ENCODE results near the gene PUS10. TPM values are rescaled to one million over a fixed set of nuclear protein-coding genes. Genes with fewer than 3 reads are reported as not detected.
"Not testable (repeated sequence)": the region's sequence is repeated elsewhere in the genome, so short reads cannot be mapped to it uniquely, and the experiment has no call there.

Gene PUS10
- total RNA-seq (2014; rRNA removed; shearing (Covaris generic)): 4.5 TPM in 2 replicates

- peak; percentile 73 for DNase-seq (ENCODE audit: low spot score)
These were observed at the start of gene PUS10, which contains the start of gene PEX13 for GRCh38 chr2:61017556-61018317. PUS10 (minus strand) TSS chr2:61018255; CDS start chr2:61011890, 6,365 bp downstream. PEX13 (plus strand) TSS chr2:61017720; CDS start chr2:61017760, 40 bp downstream.

GRCh38 chr2:61065714-61066709 is 48.0 kb upstream of the PUS10 start, which contains the start of gene SANBR:
SANBR (plus strand) TSS chr2:61065871; CDS start chr2:61070351, 4,480 bp downstream.
- peak; percentile 83 for DNase-seq (ENCODE audit: low spot score)

GRCh38 chr2:61059382-61059781 is 41.3 kb upstream of the PUS10 start:
- no peak for DNase-seq (ENCODE audit: low spot score)

GRCh38 chr2:61057562-61057961 is 39.5 kb upstream of the PUS10 start:
- DNase-seq (ENCODE audit: low spot score): no peak

- no peak for DNase-seq (ENCODE audit: low spot score)
These were observed 37.5 kb upstream of the PUS10 start for GRCh38 chr2:61055557-61055956.

GRCh38 chr2:61045999-61046398 is 27.9 kb upstream of the PUS10 start:
- DNase-seq (ENCODE audit: low spot score): no peak

GRCh38 chr2:61045226-61045625 is 27.2 kb upstream of the PUS10 start:
- DNase-seq (ENCODE audit: low spot score): no peak

GRCh38 chr2:61044636-61045035 is 26.6 kb upstream of the PUS10 start:
- no peak for DNase-seq (ENCODE audit: low spot score)

- no peak for DNase-seq (ENCODE audit: low spot score)
These were observed 24.8 kb upstream of the PUS10 start for GRCh38 chr2:61042807-61043206.

- not testable (repeated sequence) for DNase-seq (ENCODE audit: low spot score)
These were observed 18.6 kb upstream of the PUS10 start for GRCh38 chr2:61036643-61037042.

GRCh38 chr2:61034592-61034991 is 16.5 kb upstream of the PUS10 start:
- DNase-seq (ENCODE audit: low spot score): not testable (repeated sequence)

- no peak for DNase-seq (ENCODE audit: low spot score)
These were observed 11.5 kb upstream of the PUS10 start for GRCh38 chr2:61029533-61029932.

- DNase-seq (ENCODE audit: low spot score): no peak
These were observed 5.6 kb upstream of the PUS10 start for GRCh38 chr2:61023670-61024069.

GRCh38 chr2:61021228-61021660 is 3.2 kb upstream of the PUS10 start:
- no peak for DNase-seq (ENCODE audit: low spot score)

GRCh38 chr2:61018798-61019197 is 743 bp upstream of the PUS10 start:
- DNase-seq (ENCODE audit: low spot score): no peak

GRCh38 chr2:61018318-61018755 is 282 bp upstream of the PUS10 start:
- DNase-seq (ENCODE audit: low spot score): no peak

GRCh38 chr2:61017003-61017555 is 976 bp downstream of the PUS10 start:
- DNase-seq (ENCODE audit: low spot score): peak; percentile 53

- DNase-seq (ENCODE audit: low spot score): no peak
These were observed 1.6 kb downstream of the PUS10 start for GRCh38 chr2:61016392-61017002.

GRCh38 chr2:61015976-61016375 is 2.1 kb downstream of the PUS10 start:
- no peak for DNase-seq (ENCODE audit: low spot score)

- DNase-seq (ENCODE audit: low spot score): no peak
These were observed 3.3 kb downstream of the PUS10 start for GRCh38 chr2:61014763-61015162.

- no peak for DNase-seq (ENCODE audit: low spot score)
These were observed 4.7 kb downstream of the PUS10 start for GRCh38 chr2:61013382-61013781.

Data from H4 (cell line).